HCT116 (cell line): ENCODE data around the gene NPFF. TPM values are rescaled to one million over a fixed set of nuclear protein-coding genes. Genes with fewer than 3 reads are reported as not detected.
A peak's percentile ranks its signal among the peaks of the same experiment; 100 is the strongest.

Source experiments
- ATAC-seq: fragments of 200-7000 bp; cut with Tn5 transposase; 2 replicates; pipeline ENCODE4 v1.9.1; 2020; ENCODE audit warnings: mild to moderate bottlenecking, moderate library complexity
- BruUV-seq: library from RNA; stranded (reverse); fragments of 400-500 nt; replicated peaks from 2 replicates; lab custom pipeline; 2021; lab: Mats Ljungman, UMichigan
- CTCF ChIA-PET: fragments of 300-600 bp; sonication (Branson Sonifier 250); formaldehyde crosslinking; loops from one replicate; lab custom pipeline; 2021; ENCODE audit warnings: antibody characterized with exemption; lab: Charles Lee
- POLR2A ChIA-PET: fragments of 300-600, 350-600 bp; sonication (Branson Sonifier 250); formaldehyde crosslinking; loops from one replicate; lab custom pipeline; 2021; ENCODE audit warnings: antibody characterized with exemption; lab: Charles Lee
- RAD21 ChIA-PET, 2 experiments: fragments of 300-600 bp; sonication (Branson Sonifier 250); formaldehyde crosslinking; loops; one replicate each; lab custom pipeline; 2023; ENCODE audit warnings: low total read pairs in 2 of 2; ENCODE audit not compliant: uncharacterized antibody in 2 of 2, unreplicated experiment in 2 of 2, low non-redundant PET in 1 of 2; lab: Charles Lee
- DNase-seq: peaks from one replicate; pipeline ENCODE4 v3.0.0-alpha.2; 2010; ENCODE audit warnings: low read depth, low spot score
- H2AFZ ChIP-seq: fragments of 200-600 bp; shearing (Covaris generic), sonication (generic); 2 replicates; pipeline ENCODE4 v1.6.1; 2017; ENCODE audit warnings: low read depth, mixed run types, mixed read lengths, antibody characterized with exemption, low read length; ENCODE audit not compliant: poor library complexity, severe bottlenecking
- H3K27ac ChIP-seq: 2 replicates; pipeline ENCODE4 v1.5.1; 2012; ENCODE audit warnings: low read depth, low read length
- H3K27me3 ChIP-seq: fragments of 200-600 bp; sonication (generic); 2 replicates; pipeline ENCODE4 v1.6.1; 2016; ENCODE audit warnings: mixed run types, low read length, mixed read lengths; ENCODE audit not compliant: insufficient read depth
- H3K36me3 ChIP-seq, 2 experiments: fragments of 200-500 bp in 1 of 2; fragments of 200-600 bp in 1 of 2; sonication (Bioruptor generic) in 1 of 2; sonication (generic) in 1 of 2; 2 replicates each; pipeline versions ENCODE4 v1.5.1 to v1.6.1; 2014 to 2016; ENCODE audit warnings: low read length in 2 of 2, inconsistent platforms in 1 of 2, mixed read lengths in 1 of 2, mixed run types in 1 of 2; ENCODE audit not compliant: insufficient read depth in 2 of 2, control insufficient read depth in 1 of 2
- H3K4me1 ChIP-seq, 2 experiments: fragments of 200-600 bp in 1 of 2; sonication (generic) in 1 of 2; 2 replicates each; pipeline versions ENCODE4 v1.5.1 to v1.6.1; 2012 to 2017; ENCODE audit warnings: low read length in 2 of 2, inconsistent platforms in 1 of 2, mild to moderate bottlenecking in 1 of 2, mixed read lengths in 1 of 2, mixed run types in 1 of 2, moderate library complexity in 1 of 2; ENCODE audit not compliant: insufficient read depth in 2 of 2, control insufficient read depth in 1 of 2
- H3K4me2 ChIP-seq: fragments of 200-600 bp; sonication (generic); 2 replicates; pipeline ENCODE4 v1.6.1; 2017; ENCODE audit warnings: mixed run types, low read length, mixed read lengths
- H3K4me3 ChIP-seq, 2 experiments: fragments of 200-600 bp in 1 of 2; sonication (generic) in 1 of 2; replicated peaks in 1 of 2; 2 replicates each; pipeline ENCODE4 v1.5.1; 2011 to 2016; ENCODE audit warnings: low read length in 2 of 2, control low read depth in 1 of 2, low read depth in 1 of 2, mild to moderate bottlenecking in 1 of 2, mixed read lengths in 1 of 2, mixed run types in 1 of 2
- H3K79me2 ChIP-seq: fragments of 200-600 bp; sonication (generic); 2 replicates; pipeline ENCODE4 v1.6.1; 2017; ENCODE audit warnings: mild to moderate bottlenecking, mixed run types, low read length, moderate library complexity, mixed read lengths; ENCODE audit not compliant: insufficient read depth
- H3K9ac ChIP-seq: fragments of 200-600 bp; sonication (generic); 2 replicates; pipeline ENCODE4 v1.6.1; 2016; ENCODE audit warnings: low read length, mixed read lengths
- H3K9me2 ChIP-seq: fragments of 200-600 bp; sonication (generic), shearing (Covaris generic); 2 replicates; pipeline ENCODE4 v1.6.1; 2017; ENCODE audit warnings: mixed run types, mild to moderate bottlenecking, moderate library complexity; ENCODE audit not compliant: insufficient read depth
- H3K9me3 ChIP-seq, 2 experiments: fragments of 200-500 bp in 1 of 2; fragments of 200-600 bp in 1 of 2; sonication (Bioruptor generic) in 1 of 2; sonication (generic) in 1 of 2; 2 replicates each; pipeline ENCODE4 v1.6.1; 2014 to 2017; ENCODE audit warnings: low read length in 2 of 2, mixed read lengths in 2 of 2, inconsistent platforms in 1 of 2, low read depth in 1 of 2, mild to moderate bottlenecking in 1 of 2, mixed run types in 1 of 2, moderate library complexity in 1 of 2; ENCODE audit not compliant: control insufficient read depth in 1 of 2, insufficient read depth in 1 of 2
- H4K20me1 ChIP-seq: fragments of 200-600 bp; sonication (generic), shearing (Covaris generic); 2 replicates; pipeline ENCODE4 v1.6.1; 2017; ENCODE audit warnings: mixed run types, mild to moderate bottlenecking, moderate library complexity; ENCODE audit not compliant: insufficient read depth
- ATF3 ChIP-seq: IDR thresholded peaks from 2 replicates; pipeline ENCODE4 v1.6.1; 2012
- CBX3 ChIP-seq: IDR thresholded peaks from 2 replicates; pipeline ENCODE4 v1.6.1; 2012; ENCODE audit warnings: low read depth
- CEBPB ChIP-seq: IDR thresholded peaks from 2 replicates; pipeline ENCODE4 v1.6.1; 2012; ENCODE audit warnings: low read depth
- EGR1 ChIP-seq: IDR thresholded peaks from 2 replicates; pipeline ENCODE4 v1.6.1; 2012; ENCODE audit warnings: low read depth
- ELF1 ChIP-seq: IDR thresholded peaks from 2 replicates; pipeline ENCODE4 v1.6.1; 2012; ENCODE audit warnings: low read depth, borderline replicate concordance
- EZH2 ChIP-seq: fragments of 200-600 bp; sonication (generic); IDR thresholded peaks from 2 replicates; pipeline ENCODE4 v1.6.1; 2017; ENCODE audit warnings: antibody characterized with exemption, mixed run types
- EZH2phosphoT487 ChIP-seq: fragments of 200-600 bp; IDR thresholded peaks from 2 replicates; pipeline ENCODE4 v1.6.1; 2018; ENCODE audit warnings: antibody characterized with exemption, borderline replicate concordance
- FOSL1 ChIP-seq: IDR thresholded peaks from 2 replicates; pipeline ENCODE4 v1.6.1; 2012; ENCODE audit warnings: low read depth
- JUND ChIP-seq: IDR thresholded peaks from 2 replicates; pipeline ENCODE4 v1.6.1; 2012
- POLR2A ChIP-seq: IDR thresholded peaks from 2 replicates; pipeline ENCODE4 v1.7.0; 2011; ENCODE audit warnings: borderline replicate concordance; ENCODE audit not compliant: insufficient read depth, insufficient read length; ENCODE audit errors: extremely low read depth
- POLR2AphosphoS5 ChIP-seq: IDR thresholded peaks from 2 replicates; pipeline ENCODE4 v1.6.1; 2011; ENCODE audit warnings: mild to moderate bottlenecking, low read depth, low read length, moderate library complexity
- REST ChIP-seq: IDR thresholded peaks from 2 replicates; pipeline ENCODE4 v1.6.1; 2012; ENCODE audit warnings: low read depth
- SIN3A ChIP-seq: IDR thresholded peaks from 2 replicates; pipeline ENCODE4 v1.6.1; 2012; ENCODE audit warnings: low read depth
- SP1 ChIP-seq: IDR thresholded peaks from 2 replicates; pipeline ENCODE4 v1.6.1; 2012; ENCODE audit warnings: low read depth
- TCF7L2 ChIP-seq: IDR thresholded peaks from 2 replicates; pipeline ENCODE4 v1.7.0; 2011; ENCODE audit warnings: borderline replicate concordance, inconsistent platforms; ENCODE audit not compliant: insufficient read depth, insufficient read length; ENCODE audit errors: extremely low read depth
- YY1 ChIP-seq: IDR thresholded peaks from 2 replicates; pipeline ENCODE4 v1.6.1; 2011; ENCODE audit warnings: low read length, low read depth, moderate library complexity, mild to moderate bottlenecking; ENCODE audit not compliant: insufficient replicate concordance; ENCODE audit errors: extremely low read depth
- ZFX ChIP-seq: fragments of 450-650 bp; IDR thresholded peaks from 2 replicates; pipeline ENCODE4 v1.6.1; 2017
- ZNF274 ChIP-seq: fragments of 200-500 bp; sonication (Bioruptor generic); IDR thresholded peaks from 2 replicates; pipeline ENCODE4 v1.6.1; 2014; ENCODE audit warnings: mild to moderate bottlenecking, low read depth, low read length, inconsistent platforms
- intact Hi-C: fragments of 100-400 bp; cut with micrococcal nuclease; formaldehyde crosslinking; loops from 2 replicates; pipeline ENCODE4 v1.10.0; 2022
- total RNA-seq: library from RNA; stranded (reverse); gene quantifications from one replicate; pipeline ENCODE4 v1.2.1, GENCODE V29; 2021; ENCODE audit not compliant: unreplicated experiment

Gene NPFF
- total RNA-seq, 1 experiment from 2014 or later: not detected

- TF ChIP-seq CBX3 (no peak), JUND (no peak), POLR2A (no peak), YY1 (no peak), FOSL1 (no peak), ZFX (no peak)
- H3K9ac ChIP-seq: no peak overlapping the region
- no TSS peak for BruUV-seq
- intact Hi-C loops: no loop called here
- H3K4me2 ChIP-seq: no peak overlapping the region
- DNase-seq: no peak
- POLR2A ChIA-PET: no interaction called here
- RAD21 ChIA-PET: no interaction called here
- H3K79me2 ChIP-seq: peaks cover 99% of the 10 kb centered on the region
- no peak overlapping the region for H3K4me3 ChIP-seq
- H3K9me3 ChIP-seq: no peaks in the 10 kb centered on the region
- H3K4me1 ChIP-seq: no peaks in the 10 kb centered on the region
- no peak overlapping the region for H3K27ac ChIP-seq
- CTCF ChIA-PET: no interaction called here
- H3K9me2 ChIP-seq: no peaks in the 10 kb centered on the region
- peaks cover 40% of the 10 kb centered on the region; the same call in 1 of the 2 replicates for H4K20me1 ChIP-seq
- no peak for ATAC-seq
- no peak overlapping the region for H2AFZ ChIP-seq
- H3K36me3 ChIP-seq: peaks cover 94 to 96% of the 10 kb centered on the region in 2 experiments
- no peaks in the 10 kb centered on the region for H3K27me3 ChIP-seq
Measured at GRCh38 chr12:53466640-53467039, 40.6 kb downstream of the NPFF start.

GRCh38 chr12:53465679-53466078 is 41.6 kb downstream of the NPFF start:
- POLR2A ChIA-PET: interaction anchor here (1.6 kb wide), 1 partner anchor 11 kb away, joined by 4 read pairs; no protein-coding TSS in a partner anchor
- Histone ChIP-seq H3K27ac (no peak overlapping the region), H3K4me2 (no peak overlapping the region), H3K4me3 (no peak overlapping the region), H3K9me2 (no peaks in the 10 kb centered on the region), H3K4me1 (no peaks in the 10 kb centered on the region), H3K9ac (no peak overlapping the region), H3K27me3 (no peaks in the 10 kb centered on the region), H3K9me3 (no peaks in the 10 kb centered on the region), H2AFZ (no peak overlapping the region), H4K20me1 (peaks cover 46% of the 10 kb centered on the region; the same call in 1 of the 2 replicates), H3K79me2 (peaks cover 100% of the 10 kb centered on the region), H3K36me3 (peaks cover 94 to 98% of the 10 kb centered on the region in 2 experiments)
- ATAC-seq (peak; percentile 40; the same call in 1 of the 2 replicates), DNase-seq (no peak)
- BruUV-seq: no TSS peak
- intact Hi-C loops: no loop called here
- TF ChIP-seq CBX3: no peak
- no peak for TF ChIP-seq ZNF274
- TF ChIP-seq ATF3: no peak
- no peak for TF ChIP-seq SIN3A
- TF ChIP-seq SP1: no peak
- no peak for TF ChIP-seq EGR1
- no peak for TF ChIP-seq JUND
- TF ChIP-seq CEBPB: no peak
- no peak for TF ChIP-seq FOSL1
- no peak for TF ChIP-seq POLR2AphosphoS5
- TF ChIP-seq EZH2phosphoT487: no peak
- no peak for TF ChIP-seq REST
- TF ChIP-seq YY1: no peak
- TF ChIP-seq EZH2: no peak
- no peak for TF ChIP-seq ELF1
- TF ChIP-seq TCF7L2: no peak
- CTCF ChIA-PET: no interaction called here
- RAD21 ChIA-PET: no interaction called here
